GM23338 (cell line): ENCODE data around the gene GFPT2. TPM values are rescaled to one million over a fixed set of nuclear protein-coding genes. Genes with fewer than 3 reads are reported as not detected.

ENCODE experiments used
- ATAC-seq: fragments of 200-7000 bp; cut with Tn5 transposase; 3 replicates; pipeline ENCODE4 v1.9.1; 2020
- DNase-seq: peaks from one replicate; pipeline ENCODE4 v3.0.0-alpha.2; 2015; ENCODE audit warnings: low spot score
- H2AFZ ChIP-seq: fragments of 200-600 bp; sonication (generic); 2 replicates; pipeline ENCODE4 v1.8.0; 2016; ENCODE audit warnings: antibody characterized with exemption, mild to moderate bottlenecking, moderate library complexity
- H3F3A ChIP-seq: fragments of 200-600 bp; sonication (generic); replicated peaks from 2 replicates; pipeline ENCODE4 v1.8.0; 2017; ENCODE audit warnings: antibody characterized with exemption, mixed run types, low read depth
- H3K27ac ChIP-seq: fragments of 200-600 bp; sonication (generic); 2 replicates; pipeline ENCODE4 v1.6.1; 2016; ENCODE audit warnings: low read depth
- H3K27me3 ChIP-seq: fragments of 200-600 bp; sonication (generic); 2 replicates; pipeline ENCODE4 v1.8.0; 2016; ENCODE audit warnings: mild to moderate bottlenecking, mixed run types, moderate library complexity; ENCODE audit not compliant: insufficient read depth
- H3K36me3 ChIP-seq: fragments of 200-600 bp; sonication (generic); 2 replicates; pipeline ENCODE4 v1.8.0; 2016; ENCODE audit warnings: mild to moderate bottlenecking; ENCODE audit not compliant: insufficient read depth
- H3K4me1 ChIP-seq: fragments of 200-600 bp; sonication (generic); 2 replicates; pipeline ENCODE4 v1.8.0; 2016; ENCODE audit warnings: mild to moderate bottlenecking, moderate library complexity; ENCODE audit not compliant: insufficient read depth
- H3K4me2 ChIP-seq: fragments of 200-600 bp; sonication (generic); 2 replicates; pipeline ENCODE4 v1.7.1; 2017; ENCODE audit warnings: mixed run types
- H3K4me3 ChIP-seq: fragments of 200-600 bp; sonication (generic); 2 replicates; pipeline ENCODE4 v1.6.1; 2016; ENCODE audit warnings: mixed run types
- H3K79me2 ChIP-seq: fragments of 200-600 bp; sonication (generic); replicated peaks from 2 replicates; pipeline ENCODE4 v1.8.0; 2017; ENCODE audit warnings: mild to moderate bottlenecking; ENCODE audit not compliant: insufficient read depth
- H3K9me2 ChIP-seq: fragments of 200-600 bp; sonication (generic); 2 replicates; pipeline ENCODE4 v1.8.0; 2017; ENCODE audit not compliant: insufficient read depth
- H4K20me1 ChIP-seq: fragments of 200-600 bp; sonication (generic); replicated peaks from 2 replicates; pipeline ENCODE4 v1.8.0; 2017; ENCODE audit warnings: mild to moderate bottlenecking; ENCODE audit not compliant: insufficient read depth
- H3K27ac Mint-ChIP-seq: 2 replicates; pipeline ENCODE4 v1.8.0; 2020; ENCODE audit warnings: inconsistent platforms, mild to moderate bottlenecking, moderate library complexity, mixed read lengths
- H3K27me3 Mint-ChIP-seq: 3 replicates; pipeline ENCODE4 v1.8.0; 2022; ENCODE audit warnings: low read depth, mild to moderate bottlenecking, moderate library complexity, mixed read lengths, inconsistent platforms; ENCODE audit not compliant: insufficient read depth, poor library complexity
- H3K36me3 Mint-ChIP-seq: 3 replicates; pipeline ENCODE4 v1.8.0; 2021; ENCODE audit warnings: low read depth, mild to moderate bottlenecking, inconsistent platforms, moderate library complexity, mixed read lengths
- H3K4me1 Mint-ChIP-seq: 3 replicates; pipeline ENCODE4 v1.8.0; 2020; ENCODE audit warnings: mild to moderate bottlenecking, inconsistent platforms, mixed read lengths
- H3K4me3 Mint-ChIP-seq: 3 replicates; pipeline ENCODE4 v1.8.0; 2021; ENCODE audit warnings: moderate library complexity, mild to moderate bottlenecking, inconsistent platforms, mixed read lengths
- H3K9me3 Mint-ChIP-seq: 3 replicates; pipeline ENCODE4 v1.8.0; 2020; ENCODE audit warnings: moderate library complexity, mild to moderate bottlenecking, inconsistent platforms, mixed read lengths
- CTCF ChIP-seq, 2 experiments: fragments of 200-600 bp in 1 of 2; sonication (generic) in 1 of 2; conservative IDR thresholded peaks; 2 replicates each; pipeline versions ENCODE4 v1.5.1 to v1.6.1; 2016 to 2017; ENCODE audit warnings: antibody characterized with exemption in 2 of 2, low read depth in 2 of 2, mild to moderate bottlenecking in 2 of 2, moderate library complexity in 1 of 2
- ETS1 ChIP-seq: IDR thresholded peaks from 2 replicates; pipeline ENCODE4 v1.6.1; 2016; ENCODE audit warnings: antibody characterized with exemption
- STAT1 ChIP-seq: IDR thresholded peaks from one replicate; pipeline ENCODE4 v1.6.1; 2016; ENCODE audit warnings: antibody characterized with exemption; ENCODE audit not compliant: unreplicated experiment
- ZNF462 ChIP-seq: fragments of 250-450 bp; sonication (Bioruptor Pico); IDR thresholded peaks from 2 replicates; pipeline ENCODE4 v1.5.0; 2020; ENCODE audit warnings: mild to moderate bottlenecking, moderate library complexity
- polyA plus RNA-seq: library from polyadenylated mRNA; unstranded; fragments of >200 nt; fragmentation: Nextera tagmentation; extraction: Ambion mirVana; gene quantifications from 2 replicates; pipeline ENCODE4 v1.2.1, GENCODE V29; 2016
- total RNA-seq: library from RNA; depleted of rRNA; stranded (reverse); fragments of >200 nt; shearing (Covaris generic); gene quantifications from 2 replicates; pipeline ENCODE4 v1.2.3, GENCODE V29; 2014

Gene GFPT2
- total and polyA plus RNA-seq, 2 experiments from 2014 or later = 82.6 to 120 TPM

- TF ChIP-seq ZNF462 (CRISPR knock-in tag) (no peak), ETS1 (no peak)
Observed at GRCh38 chr5:180296771-180297170, 56.4 kb downstream of the GFPT2 start (continued).

GRCh38 chr5:180294913-180295555 lies 58.1 kb downstream of the GFPT2 start:
- peaks cover 50% of the 10 kb centered on the region for H3K36me3 Mint-ChIP-seq
- peaks cover 15% of the 10 kb centered on the region for H3K9me3 Mint-ChIP-seq
- ATAC-seq (no peak), DNase-seq (peak; percentile 53)
- no peak overlapping the region for H3K27ac Mint-ChIP-seq
- no peak overlapping the region for H3K4me3 Mint-ChIP-seq
- Histone ChIP-seq H4K20me1 (peaks cover 19% of the 10 kb centered on the region), H2AFZ (no peak overlapping the region), H3K4me3 (no peak overlapping the region), H3K9me2 (no peaks in the 10 kb centered on the region), H3K36me3 (no peaks in the 10 kb centered on the region), H3K27ac (0 out of 2 replicates have a peak overlapping the region, but pooled peaks have one; percentile 6), H3K4me2 (no peak overlapping the region), H3F3A (peaks cover 12% of the 10 kb centered on the region; the same call in 1 of the 2 replicates), H3K79me2 (peaks cover 17% of the 10 kb centered on the region), H3K27me3 (no peaks in the 10 kb centered on the region), H3K4me1 (peaks cover 19% of the 10 kb centered on the region)
- peaks cover 20% of the 10 kb centered on the region for H3K27me3 Mint-ChIP-seq
- H3K4me1 Mint-ChIP-seq = peaks cover 36% of the 10 kb centered on the region
- TF ChIP-seq CTCF (conservative IDR thresholded peaks at IDR 0.05; ENCODE audit: low read depth in 2 of 2) (0 out of 4 replicates have a peak, but pooled peaks of 1 of the 2 experiments have one; percentile 1), STAT1 (no peak)
